GM18517 (cell line): ENCODE measurements around the gene RAD23A.
A peak's percentile ranks its signal among the peaks of the same experiment; 100 is the strongest.
"Not testable (repeated sequence)": the region's sequence is repeated elsewhere in the genome, so short reads cannot be mapped to it uniquely, and the experiment has no call there.

Experiments used
- ATAC-seq: cut with Tn5 transposase; IDR thresholded peaks from one replicate; pipeline ENCODE4 v1.9.1; 2021; ENCODE audit warnings: mild to moderate bottlenecking, moderate library complexity; ENCODE audit not compliant: unreplicated experiment

The RAD23A gene

DNA sequence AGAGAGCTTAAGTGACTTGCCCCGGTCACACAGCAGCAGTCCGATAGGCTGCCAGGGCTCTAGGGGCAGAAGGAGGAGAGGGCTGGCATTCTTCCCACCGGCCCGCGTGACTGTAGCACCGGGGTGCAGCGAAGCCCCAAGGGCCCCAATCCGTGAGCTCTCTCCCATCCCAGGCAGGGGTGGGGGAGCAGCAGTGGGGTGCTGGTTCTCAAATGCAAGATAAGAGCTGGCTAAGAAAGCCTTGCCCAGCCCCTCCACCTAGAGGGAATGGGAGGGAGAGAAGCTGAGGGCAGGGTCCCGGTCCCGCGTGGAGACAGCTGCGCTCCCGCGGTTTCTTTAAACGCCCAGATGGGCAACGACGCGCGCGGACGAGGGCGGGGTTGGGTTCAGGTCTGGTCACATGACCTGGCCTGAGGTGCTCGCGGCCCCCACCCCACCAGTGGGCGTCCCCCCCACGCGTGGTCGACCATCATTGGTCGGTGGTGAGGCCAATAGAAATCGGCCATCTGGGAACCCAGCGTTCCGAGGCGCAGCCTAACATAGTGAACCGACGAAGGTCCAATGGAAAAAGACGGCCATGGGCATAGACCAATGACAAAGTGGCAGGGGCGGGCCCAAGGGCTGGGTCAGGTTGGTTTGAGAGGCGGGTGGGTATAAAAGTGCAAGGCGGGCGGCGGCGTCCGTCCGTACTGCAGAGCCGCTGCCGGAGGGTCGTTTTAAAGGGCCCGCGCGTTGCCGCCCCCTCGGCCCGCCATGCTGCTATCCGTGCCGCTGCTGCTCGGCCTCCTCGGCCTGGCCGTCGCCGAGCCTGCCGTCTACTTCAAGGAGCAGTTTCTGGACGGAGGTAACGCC is 7.5 kb upstream of the RAD23A start, which contains the start of gene CALR:
Gene CALR, plus strand, starts transcription at position 683 of the 852 bp plus-strand sequence. Its CDS starts 71 bp downstream, at position 754.
- peak; percentile 80 for ATAC-seq

DNA sequence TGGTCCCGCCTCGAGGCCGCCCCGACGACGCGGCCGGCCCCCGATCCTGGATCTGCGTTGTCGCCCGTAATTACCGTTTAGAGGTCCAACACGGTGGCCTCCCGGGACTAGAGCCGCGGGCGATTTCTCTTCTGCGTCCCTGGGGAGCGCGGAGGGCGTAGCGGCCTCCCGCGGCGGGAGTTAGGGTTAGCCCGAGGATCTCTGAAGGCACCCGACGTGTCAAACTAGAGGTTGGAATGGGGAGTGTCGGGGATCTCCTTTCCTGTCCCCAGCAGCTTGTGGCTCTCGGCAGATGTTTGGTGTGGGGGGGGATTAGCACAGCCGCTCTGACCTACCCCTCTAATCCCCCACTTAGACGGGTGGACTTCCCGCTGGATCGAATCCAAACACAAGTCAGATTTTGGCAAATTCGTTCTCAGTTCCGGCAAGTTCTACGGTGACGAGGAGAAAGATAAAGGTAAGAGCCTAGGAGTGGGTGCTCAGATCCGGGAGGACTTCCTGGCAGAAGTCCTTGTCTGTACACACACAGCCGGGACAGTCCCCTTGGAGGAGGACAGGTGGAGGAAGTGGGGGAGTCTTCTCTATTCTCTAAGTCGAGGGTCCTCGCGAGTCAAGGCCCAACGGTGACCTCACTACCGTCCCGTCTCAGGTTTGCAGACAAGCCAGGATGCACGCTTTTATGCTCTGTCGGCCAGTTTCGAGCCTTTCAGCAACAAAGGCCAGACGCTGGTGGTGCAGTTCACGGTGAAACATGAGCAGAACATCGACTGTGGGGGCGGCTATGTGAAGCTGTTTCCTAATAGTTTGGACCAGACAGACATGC is 6.7 kb upstream of the RAD23A start:
- ATAC-seq, result peak; percentile 5

DNA sequence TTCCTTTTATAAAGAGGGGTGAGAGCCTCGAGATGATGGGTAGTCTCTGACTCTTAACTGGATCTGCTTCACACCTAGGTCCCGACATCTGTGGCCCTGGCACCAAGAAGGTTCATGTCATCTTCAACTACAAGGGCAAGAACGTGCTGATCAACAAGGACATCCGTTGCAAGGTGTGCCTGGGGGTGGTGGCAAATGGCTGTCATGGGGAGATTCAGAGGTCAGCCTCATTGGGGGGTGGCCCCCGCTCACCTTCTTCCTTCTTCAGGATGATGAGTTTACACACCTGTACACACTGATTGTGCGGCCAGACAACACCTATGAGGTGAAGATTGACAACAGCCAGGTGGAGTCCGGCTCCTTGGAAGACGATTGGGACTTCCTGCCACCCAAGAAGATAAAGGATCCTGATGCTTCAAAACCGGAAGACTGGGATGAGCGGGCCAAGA is 5.7 kb upstream of the RAD23A start:
- ATAC-seq, result no peak

DNA sequence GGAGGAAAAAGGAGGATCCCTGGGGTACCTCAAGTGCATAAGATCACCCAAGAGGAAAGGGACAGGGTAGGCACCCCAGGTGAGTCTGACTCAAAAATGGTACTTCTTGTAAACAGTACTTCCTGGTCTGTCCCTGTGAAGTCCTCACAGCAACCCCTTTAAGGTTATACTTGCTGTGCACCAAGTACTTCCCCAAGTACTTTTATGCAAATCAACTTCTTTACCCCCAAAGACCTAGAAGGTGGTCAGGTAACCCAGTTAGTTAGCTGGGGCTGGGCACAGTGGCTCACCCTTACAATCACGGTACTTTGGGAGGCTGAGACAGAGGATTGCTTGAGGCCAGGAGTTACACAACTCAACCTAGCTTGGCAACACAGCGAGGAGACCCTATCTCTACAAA is 4.8 kb upstream of the RAD23A start:
- ATAC-seq, result no peak

DNA sequence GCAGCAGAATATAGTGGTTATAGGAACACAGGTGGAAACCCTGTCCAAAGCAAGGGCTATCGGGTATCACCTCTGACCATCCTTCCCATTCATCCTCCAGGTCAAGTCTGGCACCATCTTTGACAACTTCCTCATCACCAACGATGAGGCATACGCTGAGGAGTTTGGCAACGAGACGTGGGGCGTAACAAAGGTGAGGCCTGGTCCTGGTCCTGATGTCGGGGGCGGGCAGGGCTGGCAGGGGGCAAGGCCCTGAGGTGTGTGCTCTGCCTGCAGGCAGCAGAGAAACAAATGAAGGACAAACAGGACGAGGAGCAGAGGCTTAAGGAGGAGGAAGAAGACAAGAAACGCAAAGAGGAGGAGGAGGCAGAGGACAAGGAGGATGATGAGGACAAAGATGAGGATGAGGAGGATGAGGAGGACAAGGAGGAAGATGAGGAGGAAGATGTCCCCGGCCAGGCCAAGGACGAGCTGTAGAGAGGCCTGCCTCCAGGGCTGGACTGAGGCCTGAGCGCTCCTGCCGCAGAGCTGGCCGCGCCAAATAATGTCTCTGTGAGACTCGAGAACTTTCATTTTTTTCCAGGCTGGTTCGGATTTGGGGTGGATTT is 2.1 kb upstream of the RAD23A start:
- no peak for ATAC-seq

DNA sequence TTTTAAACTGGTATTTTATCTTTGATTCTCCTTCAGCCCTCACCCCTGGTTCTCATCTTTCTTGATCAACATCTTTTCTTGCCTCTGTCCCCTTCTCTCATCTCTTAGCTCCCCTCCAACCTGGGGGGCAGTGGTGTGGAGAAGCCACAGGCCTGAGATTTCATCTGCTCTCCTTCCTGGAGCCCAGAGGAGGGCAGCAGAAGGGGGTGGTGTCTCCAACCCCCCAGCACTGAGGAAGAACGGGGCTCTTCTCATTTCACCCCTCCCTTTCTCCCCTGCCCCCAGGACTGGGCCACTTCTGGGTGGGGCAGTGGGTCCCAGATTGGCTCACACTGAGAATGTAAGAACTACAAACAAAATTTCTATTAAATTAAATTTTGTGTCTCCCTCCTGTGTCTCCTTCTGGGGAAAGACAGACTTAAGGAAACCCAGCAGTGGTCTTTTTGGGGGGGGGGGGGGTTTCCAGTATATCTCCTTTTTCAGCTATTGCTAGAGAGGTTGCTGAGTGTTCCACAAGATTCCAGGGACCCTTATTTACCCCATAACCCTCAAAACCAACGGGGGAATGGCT is 1.5 kb upstream of the RAD23A start:
- ATAC-seq, result no peak

DNA sequence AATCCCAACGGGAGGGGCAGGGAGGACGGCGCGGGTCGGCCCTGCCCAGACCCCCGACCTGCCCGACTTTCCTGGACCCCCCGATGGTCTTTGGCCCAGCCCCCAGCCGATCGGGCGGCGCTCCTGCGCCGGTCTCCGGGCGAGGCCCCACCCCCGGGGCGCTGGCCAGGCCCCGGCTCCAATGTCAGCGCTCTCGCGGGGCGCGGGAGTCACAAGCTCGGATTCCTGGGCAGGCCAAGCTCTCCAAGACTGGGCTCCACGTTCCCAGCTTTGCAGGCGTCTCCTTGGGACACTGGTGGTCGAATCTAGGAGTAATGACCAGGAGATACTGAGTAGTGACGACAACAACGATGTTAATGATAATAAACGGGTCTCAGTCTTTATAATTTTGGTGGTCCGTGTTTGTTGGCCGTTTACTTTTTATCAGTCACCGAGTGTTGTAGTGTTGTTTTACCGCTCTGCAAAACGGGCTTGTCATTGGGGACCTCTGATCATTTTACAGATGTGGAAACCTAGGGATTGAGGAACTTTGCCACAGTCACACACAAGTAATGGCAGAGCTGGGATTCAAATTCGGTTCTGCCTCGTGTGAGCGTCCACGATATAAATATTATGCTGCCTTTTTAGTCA is 545 bp downstream of the RAD23A start:
- ATAC-seq, result peak; percentile 11

DNA sequence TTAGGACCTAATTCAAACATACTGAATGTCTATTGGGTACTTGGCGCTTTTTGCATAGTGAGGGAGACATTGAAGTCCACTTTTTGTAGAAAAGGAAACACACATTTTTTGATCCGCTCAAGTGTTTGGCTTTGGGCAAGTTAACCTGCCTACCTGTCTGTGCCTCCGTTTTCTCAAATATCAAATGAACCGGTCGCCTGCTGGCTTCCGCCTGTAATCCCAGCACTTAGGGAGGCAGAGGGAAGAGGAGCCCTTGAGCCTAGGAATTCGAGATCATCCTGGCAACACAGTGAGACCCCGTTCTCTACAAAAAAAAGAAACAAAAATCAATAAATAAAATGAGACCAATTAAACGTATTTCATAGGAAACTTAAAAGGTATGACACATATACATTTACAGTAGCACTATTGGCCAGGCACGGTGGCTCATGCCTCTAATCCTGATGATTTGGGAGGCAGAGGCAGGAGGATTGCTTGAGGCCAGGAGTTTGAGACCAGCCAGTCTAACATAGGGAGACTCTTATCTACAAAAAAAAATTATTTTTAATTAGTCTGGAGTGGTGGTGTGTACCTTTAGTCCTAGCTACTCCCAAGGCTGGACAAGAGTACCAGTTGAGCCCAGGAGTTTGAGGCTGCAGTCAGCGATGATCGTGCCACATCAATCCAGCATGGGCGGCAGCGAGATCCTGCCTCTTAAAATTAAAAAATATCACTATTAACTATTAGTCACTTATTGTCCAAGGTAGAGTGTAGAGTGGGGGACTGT is 1.3 kb downstream of the RAD23A start:
- no peak for ATAC-seq

DNA sequence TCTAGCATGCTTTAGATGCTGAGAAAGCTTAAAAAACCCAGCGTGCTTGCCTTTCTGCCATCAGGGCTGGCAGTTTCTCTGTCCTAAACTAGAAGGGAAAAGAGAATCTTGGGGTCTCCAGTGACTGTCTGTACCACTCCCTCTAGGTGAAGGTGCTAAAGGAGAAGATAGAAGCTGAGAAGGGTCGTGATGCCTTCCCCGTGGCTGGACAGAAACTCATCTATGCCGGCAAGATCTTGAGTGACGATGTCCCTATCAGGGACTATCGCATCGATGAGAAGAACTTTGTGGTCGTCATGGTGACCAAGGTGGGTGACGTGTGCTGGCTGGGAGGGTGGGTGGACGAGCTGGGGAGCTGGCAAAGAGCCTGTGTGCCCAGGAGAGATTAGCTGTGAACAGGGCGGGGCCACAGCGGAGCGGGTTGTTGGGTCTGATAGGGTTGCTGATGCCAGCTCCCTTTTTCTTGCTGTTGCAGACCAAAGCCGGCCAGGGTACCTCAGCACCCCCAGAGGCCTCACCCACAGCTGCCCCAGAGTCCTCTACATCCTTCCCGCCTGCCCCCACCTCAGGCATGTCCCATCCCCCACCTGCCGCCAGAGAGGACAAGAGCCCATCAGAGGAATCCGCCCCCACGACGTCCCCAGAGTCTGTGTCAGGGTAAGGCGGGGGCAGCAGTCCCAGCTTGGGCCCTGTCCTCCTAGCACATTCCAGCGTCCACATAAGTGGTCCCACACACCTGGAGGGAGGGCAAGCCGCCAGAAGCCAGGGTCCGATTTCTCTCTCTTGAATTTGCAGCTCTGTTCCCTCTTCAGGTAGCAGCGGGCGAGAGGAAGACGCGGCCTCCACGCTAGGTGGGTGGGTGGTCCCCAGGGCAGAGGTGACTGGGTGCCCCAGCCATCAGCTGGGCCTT is 2.3 kb downstream of the RAD23A start:
- no peak for ATAC-seq

DNA sequence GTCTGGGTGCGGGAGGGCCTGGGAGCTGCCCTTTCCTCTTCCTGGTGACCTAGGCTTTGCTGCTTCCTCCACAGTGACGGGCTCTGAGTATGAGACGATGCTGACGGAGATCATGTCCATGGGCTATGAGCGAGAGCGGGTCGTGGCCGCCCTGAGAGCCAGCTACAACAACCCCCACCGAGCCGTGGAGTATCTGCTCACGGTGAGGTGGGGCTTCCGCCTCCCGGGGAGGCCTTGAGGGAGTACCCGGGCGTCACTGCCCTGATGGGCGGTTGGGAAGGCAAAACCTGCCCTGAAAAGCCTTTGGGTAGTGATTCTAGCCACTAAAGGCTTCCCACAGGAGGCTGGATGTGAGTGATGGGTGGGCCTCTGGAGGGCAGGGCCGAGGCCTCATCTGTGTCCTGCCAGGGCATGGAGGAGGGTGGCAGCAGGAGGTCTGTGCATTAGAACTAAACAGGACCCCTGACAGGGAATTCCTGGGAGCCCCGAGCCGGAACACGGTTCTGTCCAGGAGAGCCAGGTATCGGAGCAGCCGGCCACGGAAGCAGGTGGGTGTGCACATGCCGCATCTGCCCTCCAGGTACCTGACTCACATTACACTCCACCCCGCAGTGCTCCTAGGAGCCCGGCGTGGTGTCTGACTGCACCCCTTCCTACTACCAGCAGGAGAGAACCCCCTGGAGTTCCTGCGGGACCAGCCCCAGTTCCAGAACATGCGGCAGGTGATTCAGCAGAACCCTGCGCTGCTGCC is 3.1 kb downstream of the RAD23A start:
- no peak for ATAC-seq

DNA sequence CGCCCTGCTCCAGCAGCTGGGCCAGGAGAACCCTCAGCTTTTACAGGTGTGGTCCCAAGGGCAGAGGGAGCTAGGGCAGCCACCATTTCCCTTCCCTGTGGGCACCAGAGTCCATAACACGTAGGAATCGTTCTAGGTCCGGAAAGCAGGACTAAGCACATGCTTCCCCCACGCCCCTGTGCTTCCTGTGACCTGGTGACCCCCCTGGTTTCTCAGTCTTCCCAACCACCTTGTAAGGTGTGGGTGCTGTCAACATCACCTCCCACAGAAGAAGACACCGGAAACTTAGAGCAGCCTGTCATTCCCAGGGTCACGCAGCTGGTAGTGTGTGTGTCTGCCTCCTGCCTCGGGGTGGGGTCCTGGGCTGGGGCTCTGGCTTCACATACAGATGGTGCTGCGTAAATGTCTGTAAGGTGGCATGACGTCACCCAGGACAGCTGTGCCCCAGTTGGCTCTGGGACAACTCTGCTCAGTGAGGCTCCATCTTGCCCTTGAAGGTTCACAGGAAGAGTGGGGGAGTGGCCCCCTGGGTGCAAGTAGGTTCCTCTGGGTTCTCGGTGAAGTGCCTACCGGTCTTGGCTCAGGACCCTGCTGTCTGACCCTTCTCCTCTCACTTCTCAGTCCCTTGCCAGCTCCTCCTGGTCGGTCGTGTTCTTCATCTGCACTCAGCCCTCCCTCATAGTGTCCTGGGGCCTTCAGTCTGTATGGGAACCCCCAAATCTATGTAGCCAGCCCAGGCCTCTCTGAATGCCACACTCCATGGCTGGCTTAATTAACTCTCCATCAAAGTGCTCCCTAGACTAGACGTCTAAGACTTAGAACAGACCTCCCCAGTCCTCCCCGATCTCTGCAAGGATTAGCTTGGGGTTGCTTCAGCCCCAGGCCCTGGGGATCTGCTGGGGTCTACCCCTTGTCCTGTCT is 4.0 kb downstream of the RAD23A start:
- no peak for ATAC-seq

DNA sequence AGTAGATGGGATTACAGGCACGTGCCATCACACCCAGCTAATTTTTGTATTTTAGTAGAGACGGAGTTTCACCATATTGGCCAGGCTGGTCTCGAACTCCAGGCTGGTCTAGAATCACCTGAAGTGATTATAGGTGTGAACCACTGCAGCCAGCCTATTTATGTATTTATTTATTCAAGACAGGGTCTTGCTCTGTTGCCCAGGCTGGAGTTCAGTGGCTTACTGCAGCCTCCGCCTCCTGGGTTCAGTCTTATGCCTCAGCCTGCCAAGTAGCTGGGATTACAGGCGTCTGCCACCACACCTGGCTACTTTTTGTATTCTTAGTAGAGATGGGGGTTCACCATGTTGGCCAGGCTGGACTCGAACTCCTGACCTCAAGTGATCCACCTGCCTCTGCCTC is 6.4 kb downstream of the RAD23A start:
- ATAC-seq, result not testable (repeated sequence)

DNA sequence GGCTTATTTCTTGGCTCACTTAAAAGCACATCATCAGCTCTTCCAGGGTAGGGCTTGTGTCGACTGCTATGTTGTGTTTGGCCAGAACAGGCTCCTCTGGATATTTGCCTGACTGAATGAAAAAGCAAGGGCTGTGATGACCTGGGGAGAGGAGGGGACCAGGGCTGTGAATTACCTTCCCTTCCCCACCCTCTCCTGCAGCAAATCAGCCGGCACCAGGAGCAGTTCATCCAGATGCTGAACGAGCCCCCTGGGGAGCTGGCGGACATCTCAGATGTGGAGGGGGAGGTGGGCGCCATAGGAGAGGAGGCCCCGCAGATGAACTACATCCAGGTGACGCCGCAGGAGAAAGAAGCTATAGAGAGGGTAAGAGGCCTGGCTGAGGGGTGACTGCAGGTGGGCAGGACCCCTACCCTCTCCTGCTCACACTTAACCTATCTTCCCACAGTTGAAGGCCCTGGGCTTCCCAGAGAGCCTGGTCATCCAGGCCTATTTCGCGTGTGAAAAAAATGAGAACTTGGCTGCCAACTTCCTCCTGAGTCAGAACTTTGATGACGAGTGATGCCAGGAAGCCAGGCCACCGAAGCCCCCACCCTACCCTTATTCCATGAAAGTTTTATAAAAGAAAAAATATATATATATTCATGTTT is 7.0 kb downstream of the RAD23A start:
- no peak for ATAC-seq

DNA sequence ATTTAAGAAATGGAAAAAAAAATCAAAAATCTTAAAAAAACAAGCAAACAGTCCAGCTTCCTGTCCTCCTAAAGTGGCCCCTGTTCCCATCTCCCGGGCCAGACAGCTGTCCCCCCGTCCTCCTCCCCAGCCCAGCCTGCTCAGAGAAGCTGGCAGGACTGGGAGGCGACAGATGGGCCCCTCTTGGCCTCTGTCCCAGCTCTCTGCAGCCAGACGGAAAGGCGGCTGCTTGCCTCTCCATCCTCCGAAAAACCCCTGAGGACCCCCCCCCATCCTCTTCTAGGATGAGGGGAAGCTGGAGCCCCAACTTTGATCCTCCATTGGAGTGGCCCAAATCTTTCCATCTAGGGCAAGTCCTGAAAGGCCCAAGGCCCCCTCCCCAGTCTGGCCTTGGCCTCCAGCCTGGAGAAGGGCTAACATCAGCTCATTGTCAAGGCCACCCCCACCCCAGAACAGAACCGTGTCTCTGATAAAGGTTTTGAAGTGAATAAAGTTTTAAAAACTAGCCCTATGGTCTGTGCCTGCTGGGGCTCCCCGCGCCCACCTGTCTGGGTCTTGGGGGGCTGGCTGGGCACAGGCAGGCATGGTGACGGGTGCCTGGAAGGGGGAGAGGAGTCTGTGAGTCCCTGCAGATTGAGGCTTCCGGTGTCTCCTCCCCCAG is 7.6 kb downstream of the RAD23A start:
- ATAC-seq, result no peak

DNA sequence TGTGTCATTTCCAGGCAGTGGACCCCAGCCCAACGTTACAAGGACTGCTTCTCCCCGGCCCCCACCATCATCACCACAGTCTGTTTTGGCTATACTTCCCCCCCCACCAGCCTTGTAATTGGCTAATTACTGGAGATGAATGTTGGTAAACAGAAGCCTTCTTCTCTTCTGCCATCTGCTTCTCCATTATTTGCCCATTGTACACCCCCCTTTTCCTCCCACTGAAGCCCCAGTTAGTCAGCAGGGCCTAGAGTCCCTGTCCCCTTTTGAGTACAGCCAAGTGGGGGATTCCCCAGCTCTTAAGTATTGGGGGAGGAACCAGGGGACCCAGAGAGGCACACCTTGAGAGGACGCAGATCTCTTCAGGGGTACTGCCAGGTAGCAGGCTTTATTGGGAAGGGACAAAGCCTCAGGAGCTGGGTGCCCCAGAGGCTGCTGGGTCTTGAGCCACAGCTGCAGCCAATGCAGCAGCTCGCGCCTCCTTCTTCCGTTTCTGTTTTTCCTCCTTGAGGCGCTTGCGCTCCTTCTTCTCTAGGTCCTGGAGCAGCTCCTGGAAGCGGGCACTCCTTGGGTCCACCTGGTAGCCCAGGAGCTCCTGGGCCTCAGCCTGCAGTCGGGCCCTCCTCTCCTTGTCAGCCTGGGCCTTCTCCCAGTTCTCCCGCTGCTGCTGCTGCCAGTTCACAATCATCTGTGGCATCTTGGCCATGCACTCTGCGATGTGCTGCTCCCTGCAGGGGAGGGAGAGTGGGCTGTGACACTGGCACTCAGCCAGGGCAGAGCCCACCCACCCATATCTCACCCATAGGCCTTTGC is 8.3 kb downstream of the RAD23A start:
- no peak for ATAC-seq
